Neuronal stem cell (in vitro differentiated cells): ENCODE data around the gene KNSTRN.

Source experiments
- DNase-seq: peaks from one replicate; pipeline ENCODE4 v3.0.0-alpha.2; 2013; ENCODE audit warnings: low spot score
- H2AFZ ChIP-seq: one replicate; pipeline ENCODE4 v1.6.1; 2013; ENCODE audit warnings: mild to moderate bottlenecking, low read length, inconsistent platforms
- H2AK5ac ChIP-seq: 2 replicates; pipeline ENCODE4 v1.6.1; 2013; ENCODE audit warnings: low read depth, mild to moderate bottlenecking, inconsistent platforms, low read length, moderate library complexity, mixed read lengths
- H2BK120ac ChIP-seq: 2 replicates; pipeline ENCODE4 v1.6.1; 2013; ENCODE audit warnings: low read depth, mild to moderate bottlenecking, inconsistent platforms, low read length, moderate library complexity, mixed read lengths
- H2BK12ac ChIP-seq: one replicate; pipeline ENCODE4 v1.6.1; 2013; ENCODE audit warnings: low read length, inconsistent platforms
- H2BK15ac ChIP-seq: 2 replicates; pipeline ENCODE4 v1.6.1; 2013; ENCODE audit warnings: mild to moderate bottlenecking, low read length, inconsistent platforms, mixed read lengths
- H2BK5ac ChIP-seq: one replicate; pipeline ENCODE4 v1.6.1; 2013; ENCODE audit warnings: inconsistent platforms, mild to moderate bottlenecking, low read length, moderate library complexity
- H3K14ac ChIP-seq: one replicate; pipeline ENCODE4 v1.6.1; 2013; ENCODE audit warnings: low read length, inconsistent platforms
- H3K18ac ChIP-seq: 2 replicates; pipeline ENCODE4 v1.6.1; 2013; ENCODE audit warnings: low read length, inconsistent platforms
- H3K23ac ChIP-seq: 2 replicates; pipeline ENCODE4 v1.6.1; 2013; ENCODE audit warnings: low read depth, mild to moderate bottlenecking, mixed read lengths, low read length, inconsistent platforms; ENCODE audit not compliant: poor library complexity
- H3K27ac ChIP-seq: replicated peaks from 3 replicates; pipeline ENCODE4 v1.5.1; 2013; ENCODE audit warnings: low read length, inconsistent platforms
- H3K27me3 ChIP-seq, 3 experiments: 2 replicates each; pipeline ENCODE4 v1.6.1; 2013; ENCODE audit warnings: low read length in 3 of 3, mild to moderate bottlenecking in 2 of 3, inconsistent platforms in 1 of 3, low read depth in 1 of 3, mixed read lengths in 1 of 3, moderate library complexity in 1 of 3; ENCODE audit not compliant: control insufficient read depth in 3 of 3, insufficient read depth in 3 of 3
- H3K36me3 ChIP-seq, 2 donors: replicated peaks in 1 of 2; 2 replicates each; pipeline ENCODE4 v1.6.1; 2013; ENCODE audit warnings: low read length in 2 of 2; ENCODE audit not compliant: control insufficient read depth in 2 of 2, insufficient read depth in 2 of 2
- H3K4ac ChIP-seq: 2 replicates; pipeline ENCODE4 v1.6.1; 2013; ENCODE audit warnings: inconsistent platforms, mild to moderate bottlenecking, low read length, moderate library complexity
- H3K4me1 ChIP-seq, 2 donors: 1 replicate in 1 of 2; 2 replicates in 1 of 2; pipeline ENCODE4 v1.6.1; 2013; ENCODE audit warnings: low read length in 2 of 2, low read depth in 1 of 2; ENCODE audit not compliant: control insufficient read depth in 2 of 2, insufficient read depth in 1 of 2
- H3K4me2 ChIP-seq: one replicate; pipeline ENCODE4 v1.6.1; 2013; ENCODE audit warnings: mild to moderate bottlenecking, low read length, inconsistent platforms; ENCODE audit not compliant: insufficient read depth, poor library complexity, severe bottlenecking
- H3K4me3 ChIP-seq, 2 donors: 2 replicates each; pipeline ENCODE4 v1.5.1; 2013; ENCODE audit warnings: low read length in 2 of 2, mild to moderate bottlenecking in 2 of 2, inconsistent platforms in 1 of 2, moderate library complexity in 1 of 2
- H3K79me1 ChIP-seq: one replicate; pipeline ENCODE4 v1.6.1; 2013; ENCODE audit warnings: low read depth, mild to moderate bottlenecking, inconsistent platforms, low read length, moderate library complexity
- H3K9ac ChIP-seq: one replicate; pipeline ENCODE4 v1.6.1; 2013; ENCODE audit warnings: mild to moderate bottlenecking, low read depth, low read length, inconsistent platforms; ENCODE audit not compliant: poor library complexity
- H3K9me3 ChIP-seq, 2 donors: replicated peaks in 1 of 2; 2 replicates each; pipeline versions ENCODE3 to v1.6.1; 2013; ENCODE audit warnings: low read length in 2 of 2, mild to moderate bottlenecking in 2 of 2, inconsistent platforms in 1 of 2, low read depth in 1 of 2, mixed read lengths in 1 of 2, moderate library complexity in 1 of 2; ENCODE audit not compliant: control insufficient read depth in 2 of 2, insufficient read depth in 1 of 2
- H4K8ac ChIP-seq: one replicate; pipeline ENCODE4 v1.6.1; 2013; ENCODE audit warnings: low read depth, mild to moderate bottlenecking, inconsistent platforms, low read length, moderate library complexity
- H4K91ac ChIP-seq: one replicate; pipeline ENCODE4 v1.6.1; 2013; ENCODE audit warnings: low read length, low read depth, mild to moderate bottlenecking, inconsistent platforms; ENCODE audit not compliant: poor library complexity
- WGBS, 2 donors: extraction: QIAGEN DNeasy Blood & Tissue Kit; methylation state at CpG; one replicate each; pipeline ENCODE4 v1.1.7; 2013; ENCODE audit warnings: missing lambda C conversion rate in 2 of 2, mixed read lengths in 1 of 2; ENCODE audit not compliant: insufficient read length in 2 of 2, insufficient replicate concordance in 1 of 2; ENCODE audit errors: extremely low coverage in 2 of 2; 5-methylcytosine and 5-hydroxymethylcytosine counted together

Gene KNSTRN

DNA sequence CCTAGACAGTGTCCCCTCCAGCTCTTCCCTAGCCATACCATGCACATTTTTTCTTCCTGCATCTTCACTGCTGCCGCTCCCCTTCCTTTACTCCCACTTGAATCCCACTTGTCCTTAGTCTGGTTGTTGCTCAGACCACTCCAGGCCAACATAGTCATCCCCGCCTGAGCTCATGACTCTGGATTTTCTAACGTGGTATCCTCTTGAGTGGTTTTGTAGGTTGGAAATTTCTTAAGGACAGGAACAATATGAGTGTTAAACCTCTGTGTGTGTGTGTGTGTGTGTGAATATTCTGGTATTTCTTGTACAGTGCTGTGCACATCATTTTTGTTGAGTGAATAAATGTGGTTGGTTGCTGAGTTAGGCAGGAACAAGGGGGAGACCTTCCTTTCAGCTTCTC lies 61.3 kb downstream of the KNSTRN start:
- DNase-seq = no peak
- H3K36me3 ChIP-seq = peaks cover 0 to 4% of the 10 kb centered on the region in 2 donors
- peaks cover 17% of the 10 kb centered on the region for H3K79me1 ChIP-seq
- H2BK12ac ChIP-seq = no peak overlapping the region
- H3K23ac ChIP-seq = no peak overlapping the region
- no peak overlapping the region for H4K8ac ChIP-seq
- no peak overlapping the region for H3K4me2 ChIP-seq
- no peak overlapping the region for H2AK5ac ChIP-seq
- no peaks in the 10 kb centered on the region for H3K9me3 ChIP-seq
- H2BK15ac ChIP-seq = no peak overlapping the region
- H3K14ac ChIP-seq = no peak overlapping the region
- peaks cover 26 to 48% of the 10 kb centered on the region in 2 donors for H3K4me1 ChIP-seq
- H2AFZ ChIP-seq = no peak overlapping the region
- peaks cover 0 to 12% (median 5%) of the 10 kb centered on the region in 3 experiments for H3K27me3 ChIP-seq
- no peak overlapping the region for H4K91ac ChIP-seq
- H3K18ac ChIP-seq = no peak overlapping the region
- no CpG with 5 or more reads among the region's 3 CpGs for WGBS, 2 donors
- no peak overlapping the region for H2BK120ac ChIP-seq
- H2BK5ac ChIP-seq = no peak overlapping the region
- no peak overlapping the region for H3K4me3 ChIP-seq
- no peak overlapping the region for H3K4ac ChIP-seq
- no peak overlapping the region for H3K9ac ChIP-seq
- H3K27ac ChIP-seq = no peak overlapping the region
